ENCODE measurements around the gene LCN9. TPM values are rescaled to one million over a fixed set of nuclear protein-coding genes. Genes with fewer than 3 reads are reported as not detected.

LCN9 gene
- total RNA-seq, 1 donor from 2014 or later: not detected

DNA sequence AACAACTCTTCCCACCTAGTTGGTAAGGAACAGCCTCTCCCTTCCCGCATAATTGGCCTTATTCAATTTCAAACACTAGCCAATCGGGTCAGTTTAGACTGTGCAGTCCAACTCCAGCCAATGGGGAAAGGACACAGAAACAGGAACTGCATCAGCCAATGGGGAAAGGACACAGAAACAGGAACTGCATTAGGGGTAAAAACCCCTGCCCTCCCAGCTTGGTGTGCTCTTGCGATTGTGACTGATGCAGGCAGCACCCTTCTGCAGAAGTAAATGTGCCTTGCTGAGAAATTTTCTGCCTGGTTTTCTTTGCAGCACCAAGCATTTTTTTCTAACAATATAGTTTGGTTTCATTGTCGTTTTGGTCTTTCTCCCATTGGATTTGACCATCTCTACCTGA, 15.2 kb upstream of the LCN9 start:
- peaks cover 0 to 6% (median 0%) of the 10 kb centered on the region in 3 donors for H3K27me3 ChIP-seq (ENCODE audit: control insufficient read depth in 3 of 3, insufficient read depth in 3 of 3, low read length in 3 of 3)
- peaks cover 4 to 17% (median 17%) of the 10 kb centered on the region in 3 donors for H3K9me3 ChIP-seq (ENCODE audit: control insufficient read depth in 3 of 3, low read length in 3 of 3)
- no peak overlapping the region for H3K4me3 ChIP-seq (ENCODE audit: low read length in 3 of 3)
- no peak overlapping the region for H3K9ac ChIP-seq (ENCODE audit: low read depth in 1 of 3, low read length in 3 of 3)
- H3K27ac ChIP-seq (ENCODE audit: low read depth, low read length): no peak overlapping the region
- no peaks in the 10 kb centered on the region for H3K4me1 ChIP-seq (ENCODE audit: control insufficient read depth in 3 of 3, insufficient read depth in 3 of 3, low read length in 3 of 3)
- H3K36me3 ChIP-seq (ENCODE audit: control insufficient read depth in 3 of 3, insufficient read depth in 3 of 3, low read length in 3 of 3): no peaks in the 10 kb centered on the region

DNA sequence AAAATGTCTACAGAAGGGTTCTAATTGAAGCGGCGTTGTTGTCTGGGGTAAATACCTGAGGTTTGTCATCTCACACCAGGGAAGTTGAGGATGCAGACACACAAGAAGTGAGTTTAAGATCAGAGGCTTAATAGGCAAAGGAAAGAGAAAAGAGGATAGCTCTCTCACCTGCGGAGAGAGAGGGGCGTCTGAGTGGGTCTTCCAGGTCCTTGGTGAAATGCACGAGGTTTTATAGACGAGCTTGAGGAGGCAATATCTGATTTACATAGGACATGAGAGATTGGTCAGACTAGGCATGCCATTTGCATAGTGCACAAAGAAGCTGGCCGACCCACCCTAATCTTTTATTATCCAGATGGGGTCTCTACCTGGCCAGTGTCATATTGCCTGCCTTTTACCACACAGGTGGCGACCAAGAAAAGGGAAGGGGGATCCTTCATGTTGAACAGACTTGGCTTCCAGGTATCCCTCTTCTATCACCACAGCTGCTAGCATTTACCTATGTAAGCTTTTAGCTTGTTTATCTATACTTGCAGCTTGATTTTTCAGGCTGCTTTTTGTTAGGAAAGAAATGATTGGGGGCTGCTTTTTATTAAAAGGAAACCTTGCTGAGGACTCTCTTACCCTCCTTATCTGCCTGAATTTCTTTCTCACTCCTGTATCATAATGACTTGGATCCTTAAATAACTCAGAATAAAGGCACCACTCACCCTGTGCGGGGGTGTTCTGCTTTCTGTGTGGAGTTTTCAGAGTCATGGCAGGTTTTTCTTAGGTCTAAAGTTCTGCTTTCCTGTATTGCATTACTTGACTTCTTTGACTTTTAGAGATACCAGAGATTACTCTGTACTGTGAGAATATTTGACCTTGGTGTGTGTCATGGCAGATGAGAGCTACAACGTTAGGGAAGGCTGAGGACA, 14.4 kb upstream of the LCN9 start:
- Histone ChIP-seq H3K4me1 (ENCODE audit: control insufficient read depth in 3 of 3, insufficient read depth in 3 of 3, low read length in 3 of 3) (no peaks in the 10 kb centered on the region), H3K9me3 (ENCODE audit: control insufficient read depth in 3 of 3, low read length in 3 of 3) (peaks cover 4 to 17% (median 17%) of the 10 kb centered on the region in 3 donors), H3K9ac (ENCODE audit: low read depth in 1 of 3, low read length in 3 of 3) (no peak overlapping the region), H3K36me3 (ENCODE audit: control insufficient read depth in 3 of 3, insufficient read depth in 3 of 3, low read length in 3 of 3) (no peaks in the 10 kb centered on the region), H3K27ac (ENCODE audit: low read depth, low read length) (no peak overlapping the region), H3K4me3 (ENCODE audit: low read length in 3 of 3) (no peak overlapping the region), H3K27me3 (ENCODE audit: control insufficient read depth in 3 of 3, insufficient read depth in 3 of 3, low read length in 3 of 3) (peaks cover 0 to 6% (median 0%) of the 10 kb centered on the region in 3 donors)

DNA sequence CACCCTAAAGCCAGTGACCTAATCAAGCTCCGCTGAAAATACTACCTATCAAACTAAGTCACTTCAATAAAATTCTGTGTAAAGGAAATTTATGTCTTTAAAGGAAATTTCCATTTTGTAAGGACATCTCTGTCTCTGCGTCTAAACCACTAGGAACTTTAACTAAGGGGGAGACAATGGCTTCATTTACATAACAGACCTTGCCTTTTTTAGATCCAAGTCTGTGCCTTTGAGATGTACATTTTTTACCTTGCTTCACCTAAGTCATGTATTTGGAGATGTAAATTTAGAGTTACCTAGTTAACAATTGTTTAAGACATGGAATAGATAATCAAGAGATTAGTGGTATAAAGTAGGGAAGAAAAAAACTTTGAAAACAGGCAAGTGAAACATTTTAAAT, 13.6 kb upstream of the LCN9 start:
- Histone ChIP-seq H3K4me3 (ENCODE audit: low read length in 3 of 3) (no peak overlapping the region), H3K9me3 (ENCODE audit: control insufficient read depth in 3 of 3, low read length in 3 of 3) (peaks cover 4 to 17% (median 16%) of the 10 kb centered on the region in 3 donors), H3K27me3 (ENCODE audit: control insufficient read depth in 3 of 3, insufficient read depth in 3 of 3, low read length in 3 of 3) (peaks cover 0 to 6% (median 0%) of the 10 kb centered on the region in 3 donors), H3K4me1 (ENCODE audit: control insufficient read depth in 3 of 3, insufficient read depth in 3 of 3, low read length in 3 of 3) (no peaks in the 10 kb centered on the region), H3K27ac (ENCODE audit: low read depth, low read length) (no peak overlapping the region), H3K9ac (ENCODE audit: low read depth in 1 of 3, low read length in 3 of 3) (no peak overlapping the region), H3K36me3 (ENCODE audit: control insufficient read depth in 3 of 3, insufficient read depth in 3 of 3, low read length in 3 of 3) (no peaks in the 10 kb centered on the region)

DNA sequence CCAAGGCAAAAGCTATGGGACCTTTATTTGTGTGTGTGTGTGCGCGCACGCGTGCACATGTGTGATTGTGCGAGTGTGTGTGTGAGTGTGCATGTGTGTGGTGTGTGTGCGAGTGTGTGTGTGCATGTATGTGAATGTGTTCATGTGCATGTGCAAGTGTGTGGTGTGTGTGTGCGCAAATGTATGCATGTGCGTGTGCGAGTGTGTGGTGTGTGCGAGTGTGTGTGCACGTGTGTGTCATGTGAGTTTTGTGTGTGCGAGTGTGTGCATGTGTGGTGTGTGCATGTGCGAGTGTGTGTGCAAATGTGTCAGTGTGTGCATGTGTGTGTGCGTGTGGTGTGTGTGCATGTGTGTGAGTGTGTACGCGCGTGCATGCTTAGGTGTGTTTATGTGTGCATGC, 12.7 kb upstream of the LCN9 start:
- no peaks in the 10 kb centered on the region for H3K4me1 ChIP-seq (ENCODE audit: control insufficient read depth in 3 of 3, insufficient read depth in 3 of 3, low read length in 3 of 3)
- H3K4me3 ChIP-seq (ENCODE audit: low read length in 3 of 3): no peak overlapping the region
- peaks cover 4 to 12% (median 7%) of the 10 kb centered on the region in 3 donors for H3K9me3 ChIP-seq (ENCODE audit: control insufficient read depth in 3 of 3, low read length in 3 of 3)
- no peaks in the 10 kb centered on the region for H3K36me3 ChIP-seq (ENCODE audit: control insufficient read depth in 3 of 3, insufficient read depth in 3 of 3, low read length in 3 of 3)
- no peak overlapping the region for H3K27ac ChIP-seq (ENCODE audit: low read depth, low read length)
- peaks cover 0 to 8% (median 4%) of the 10 kb centered on the region in 3 donors for H3K27me3 ChIP-seq (ENCODE audit: control insufficient read depth in 3 of 3, insufficient read depth in 3 of 3, low read length in 3 of 3)
- no peak overlapping the region for H3K9ac ChIP-seq (ENCODE audit: low read depth in 1 of 3, low read length in 3 of 3)

DNA sequence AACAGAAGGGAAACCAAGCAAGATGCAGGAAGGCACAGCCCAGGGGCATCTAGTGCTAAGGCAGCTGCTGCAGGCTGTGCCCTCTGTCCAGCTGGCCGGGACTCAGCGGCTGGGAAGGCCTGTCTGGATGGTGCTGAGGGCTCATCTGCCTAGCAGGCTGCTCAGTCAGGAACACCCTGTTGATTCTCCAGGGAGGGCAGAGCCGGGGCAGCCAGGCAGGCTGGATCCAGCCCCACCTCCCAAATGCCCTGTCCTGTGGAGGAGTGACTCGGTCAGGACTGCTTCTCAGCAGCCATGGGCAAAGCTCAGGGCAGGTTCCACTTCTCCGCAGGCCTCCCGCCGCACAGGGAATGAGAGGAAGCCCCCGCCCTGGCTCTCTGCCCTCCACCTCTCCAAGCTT, 7.8 kb upstream of the LCN9 start:
- no peak overlapping the region for H3K27ac ChIP-seq (ENCODE audit: low read depth, low read length)
- H3K9me3 ChIP-seq (ENCODE audit: control insufficient read depth in 3 of 3, low read length in 3 of 3): peaks cover 0 to 3% (median 2%) of the 10 kb centered on the region in 3 donors
- H3K36me3 ChIP-seq (ENCODE audit: control insufficient read depth in 3 of 3, insufficient read depth in 3 of 3, low read length in 3 of 3): no peaks in the 10 kb centered on the region
- H3K27me3 ChIP-seq (ENCODE audit: control insufficient read depth in 3 of 3, insufficient read depth in 3 of 3, low read length in 3 of 3): peaks cover 4 to 22% (median 11%) of the 10 kb centered on the region in 3 donors
- H3K4me1 ChIP-seq (ENCODE audit: control insufficient read depth in 3 of 3, insufficient read depth in 3 of 3, low read length in 3 of 3): no peaks in the 10 kb centered on the region
- H3K4me3 ChIP-seq (ENCODE audit: low read length in 3 of 3): no peak overlapping the region
- H3K9ac ChIP-seq (ENCODE audit: low read depth in 1 of 3, low read length in 3 of 3): no peak overlapping the region

DNA sequence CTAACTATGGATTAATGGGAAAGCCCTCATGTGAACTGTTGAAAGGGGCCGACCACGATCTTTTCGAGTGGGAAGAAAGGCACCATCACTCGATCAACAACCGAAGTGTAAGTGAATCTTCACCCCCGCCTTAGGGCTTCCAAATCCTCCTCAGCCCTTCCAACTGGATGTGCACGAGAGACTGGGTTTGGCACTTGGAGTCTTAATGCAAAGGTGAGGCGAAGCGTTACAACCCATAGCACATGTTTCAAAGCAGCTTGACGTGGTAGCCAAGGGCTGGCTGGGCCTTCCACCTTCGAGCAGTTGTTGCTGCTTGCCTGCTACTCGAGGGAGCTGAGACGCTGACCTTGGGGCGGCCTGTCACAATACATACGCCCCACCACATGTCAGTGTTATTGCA, 5.7 kb upstream of the LCN9 start:
- Histone ChIP-seq H3K27ac (ENCODE audit: low read depth, low read length) (no peak overlapping the region), H3K36me3 (ENCODE audit: control insufficient read depth in 3 of 3, insufficient read depth in 3 of 3, low read length in 3 of 3) (no peaks in the 10 kb centered on the region), H3K4me3 (ENCODE audit: low read length in 3 of 3) (no peak overlapping the region), H3K9ac (ENCODE audit: low read depth in 1 of 3, low read length in 3 of 3) (no peak overlapping the region), H3K27me3 (ENCODE audit: control insufficient read depth in 3 of 3, insufficient read depth in 3 of 3, low read length in 3 of 3) (peaks cover 4 to 26% (median 15%) of the 10 kb centered on the region in 3 donors), H3K9me3 (ENCODE audit: control insufficient read depth in 3 of 3, low read length in 3 of 3) (no peaks in the 10 kb centered on the region), H3K4me1 (ENCODE audit: control insufficient read depth in 3 of 3, insufficient read depth in 3 of 3, low read length in 3 of 3) (no peaks in the 10 kb centered on the region)

DNA sequence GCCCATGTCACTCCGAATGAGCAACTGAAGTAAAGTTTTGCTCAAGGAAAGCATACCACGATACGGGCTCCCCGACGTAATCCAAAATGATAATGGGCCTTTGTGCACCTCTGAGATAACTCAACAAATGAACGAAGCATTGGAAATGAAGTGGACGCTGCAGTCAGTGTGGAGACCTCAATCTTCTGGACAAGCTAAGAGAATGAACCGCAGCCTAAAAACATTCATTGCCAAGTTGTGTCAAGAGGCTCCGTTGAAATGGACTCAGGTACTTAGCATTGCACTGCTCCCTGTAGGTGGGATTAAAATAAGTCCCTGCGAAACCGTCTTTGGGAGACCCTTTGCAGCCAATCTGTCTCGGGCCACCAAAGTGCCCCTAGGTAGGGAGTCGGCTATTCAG, 3.9 kb upstream of the LCN9 start:
- H3K36me3 ChIP-seq (ENCODE audit: control insufficient read depth in 3 of 3, insufficient read depth in 3 of 3, low read length in 3 of 3): no peaks in the 10 kb centered on the region
- peaks cover 10 to 36% (median 15%) of the 10 kb centered on the region in 3 donors for H3K27me3 ChIP-seq (ENCODE audit: control insufficient read depth in 3 of 3, insufficient read depth in 3 of 3, low read length in 3 of 3)
- no peak overlapping the region for H3K9ac ChIP-seq (ENCODE audit: low read depth in 1 of 3, low read length in 3 of 3)

DNA sequence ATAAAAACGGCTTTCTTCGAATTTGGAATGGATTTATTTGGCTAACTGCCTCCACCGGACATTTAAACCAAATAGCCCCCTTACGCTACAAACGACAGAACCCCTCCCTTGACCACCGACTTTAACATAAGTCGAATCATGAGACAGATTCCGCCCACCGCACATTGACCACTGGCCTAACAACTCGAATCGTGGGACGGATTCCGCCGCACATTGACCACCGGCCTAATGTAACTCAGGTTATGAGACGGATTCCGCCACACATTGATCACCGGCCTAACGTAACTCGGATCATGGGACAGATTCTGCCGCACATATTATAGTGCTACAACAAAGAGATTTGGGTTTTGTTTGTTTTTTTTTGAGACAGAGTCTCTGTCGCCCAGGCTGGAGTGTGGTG, 2.7 kb upstream of the LCN9 start:
- Histone ChIP-seq H3K36me3 (ENCODE audit: control insufficient read depth in 3 of 3, insufficient read depth in 3 of 3, low read length in 3 of 3) (no peaks in the 10 kb centered on the region), H3K4me3 (ENCODE audit: low read length in 3 of 3) (no peak overlapping the region), H3K9me3 (ENCODE audit: control insufficient read depth in 3 of 3, low read length in 3 of 3) (no peaks in the 10 kb centered on the region), H3K27me3 (ENCODE audit: control insufficient read depth in 3 of 3, insufficient read depth in 3 of 3, low read length in 3 of 3) (peaks cover 12 to 43% (median 18%) of the 10 kb centered on the region in 3 donors), H3K4me1 (ENCODE audit: control insufficient read depth in 3 of 3, insufficient read depth in 3 of 3, low read length in 3 of 3) (no peaks in the 10 kb centered on the region), H3K9ac (ENCODE audit: low read depth in 1 of 3, low read length in 3 of 3) (no peak overlapping the region), H3K27ac (ENCODE audit: low read depth, low read length) (no peak overlapping the region)

More for the DNA sequence above, 3.9 kb upstream of the LCN9 start:
- H3K9me3 ChIP-seq (ENCODE audit: control insufficient read depth in 3 of 3, low read length in 3 of 3): no peaks in the 10 kb centered on the region
- H3K4me1 ChIP-seq (ENCODE audit: control insufficient read depth in 3 of 3, insufficient read depth in 3 of 3, low read length in 3 of 3): no peaks in the 10 kb centered on the region
- H3K4me3 ChIP-seq (ENCODE audit: low read length in 3 of 3): no peak overlapping the region
- H3K27ac ChIP-seq (ENCODE audit: low read depth, low read length): no peak overlapping the region

DNA sequence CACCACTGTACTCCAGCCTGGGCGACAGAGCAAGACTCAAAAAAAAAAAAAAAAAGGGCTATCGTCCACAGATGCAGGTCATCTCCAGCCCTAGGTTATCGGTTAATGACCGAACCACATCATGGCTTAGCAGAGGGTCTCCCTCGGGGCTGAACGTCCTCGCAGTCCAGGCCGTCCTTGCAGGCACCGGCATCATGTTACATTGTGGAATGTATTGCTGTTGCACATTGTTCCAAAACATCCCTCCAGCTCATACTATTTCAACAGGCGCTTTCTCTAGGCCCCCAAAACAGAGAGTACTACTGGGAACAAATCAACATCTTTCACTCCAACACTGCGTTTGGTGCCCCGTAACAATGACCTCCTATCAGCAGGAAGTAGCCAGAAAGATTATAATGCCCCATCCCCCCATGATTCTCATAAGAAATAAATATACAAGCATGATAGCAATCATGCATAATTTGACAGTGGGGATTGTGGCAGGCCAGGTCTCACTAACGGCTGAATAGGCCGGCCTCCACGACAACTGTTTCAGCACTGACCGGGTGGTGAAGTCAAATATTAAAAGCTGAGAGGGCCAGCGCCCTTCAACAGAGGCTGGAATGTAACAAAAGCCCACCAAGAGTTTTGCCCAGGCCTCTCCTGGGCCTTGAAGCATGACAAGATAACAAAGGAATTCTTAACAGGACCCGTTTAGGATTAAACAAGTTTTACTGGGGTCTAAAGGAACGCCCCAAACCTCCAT, 1.1 kb upstream of the LCN9 start:
- Histone ChIP-seq H3K36me3 (ENCODE audit: control insufficient read depth in 3 of 3, insufficient read depth in 3 of 3, low read length in 3 of 3) (no peaks in the 10 kb centered on the region), H3K4me3 (ENCODE audit: low read length in 3 of 3) (no peak overlapping the region), H3K4me1 (ENCODE audit: control insufficient read depth in 3 of 3, insufficient read depth in 3 of 3, low read length in 3 of 3) (no peaks in the 10 kb centered on the region), H3K9me3 (ENCODE audit: control insufficient read depth in 3 of 3, low read length in 3 of 3) (no peaks in the 10 kb centered on the region), H3K27ac (ENCODE audit: low read depth, low read length) (no peak overlapping the region), H3K27me3 (ENCODE audit: control insufficient read depth in 3 of 3, insufficient read depth in 3 of 3, low read length in 3 of 3) (peaks cover 12 to 43% (median 25%) of the 10 kb centered on the region in 3 donors), H3K9ac (ENCODE audit: low read depth in 1 of 3, low read length in 3 of 3) (no peak overlapping the region)

DNA sequence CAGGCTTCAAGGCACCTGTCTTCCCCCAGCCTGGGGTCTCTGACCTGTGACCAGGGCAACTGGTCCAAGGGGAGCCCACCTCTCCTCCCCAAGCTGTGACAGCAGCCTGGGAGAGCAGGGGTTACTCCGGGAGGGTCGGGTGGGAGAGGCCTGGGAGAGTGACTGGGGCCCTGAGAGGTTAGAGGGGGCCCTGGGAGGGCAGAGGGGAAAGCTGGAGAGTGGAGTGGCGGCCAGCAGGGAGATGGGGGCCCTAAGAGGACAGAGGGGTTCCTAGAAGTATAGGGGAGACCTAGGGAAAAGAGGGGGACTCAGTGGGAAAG, 302 bp downstream of the LCN9 start:
- Histone ChIP-seq H3K9me3 (ENCODE audit: control insufficient read depth in 3 of 3, low read length in 3 of 3) (no peaks in the 10 kb centered on the region), H3K27me3 (ENCODE audit: control insufficient read depth in 3 of 3, insufficient read depth in 3 of 3, low read length in 3 of 3) (peaks cover 11 to 36% (median 28%) of the 10 kb centered on the region in 3 donors), H3K36me3 (ENCODE audit: control insufficient read depth in 3 of 3, insufficient read depth in 3 of 3, low read length in 3 of 3) (no peaks in the 10 kb centered on the region), H3K4me1 (ENCODE audit: control insufficient read depth in 3 of 3, insufficient read depth in 3 of 3, low read length in 3 of 3) (no peaks in the 10 kb centered on the region), H3K9ac (ENCODE audit: low read depth in 1 of 3, low read length in 3 of 3) (no peak overlapping the region), H3K4me3 (ENCODE audit: low read length in 3 of 3) (no peak overlapping the region), H3K27ac (ENCODE audit: low read depth, low read length) (no peak overlapping the region)
